ENCODE data around the gene PRICKLE2. TPM values are rescaled to one million over a fixed set of nuclear protein-coding genes. Genes with fewer than 3 reads are reported as not detected.

The PRICKLE2 gene
- total RNA-seq, 4 donors from 2014 or later = 3.4 to 29.2 (median 12.6) TPM

- Histone ChIP-seq H3K9me3 (no peaks in the 10 kb centered on the region), H3K36me3 (no peaks in the 10 kb centered on the region), H3K27me3 (no peaks in the 10 kb centered on the region), H3K27ac (no peak overlapping the region), H3K4me3 (no peak overlapping the region), H3K4me1 (no peaks in the 10 kb centered on the region)
- 30 to 32% methylated on average over 3 of the region's 3 CpGs for WGBS, 2 donors
- intact Hi-C loops (cut with DNase I) = no loop called here
- DNase-seq = no peak
- TF ChIP-seq CTCF (IDR thresholded peaks at IDR 0.05) (no peak), POLR2A (IDR thresholded peaks at IDR 0.05) (no peak)
These were observed 168.6 kb downstream of the PRICKLE2 start for GRCh38 chr3:64056606-64057180.

GRCh38 chr3:64055076-64055475, 170.2 kb downstream of the PRICKLE2 start:
- H3K9me3 ChIP-seq = no peaks in the 10 kb centered on the region
- TF ChIP-seq POLR2A (IDR thresholded peaks at IDR 0.05) (no peak), CTCF (IDR thresholded peaks at IDR 0.05) (no peak)
- no peak overlapping the region for H3K4me3 ChIP-seq
- no peaks in the 10 kb centered on the region for H3K36me3 ChIP-seq
- H3K27ac ChIP-seq = no peak overlapping the region
- no peaks in the 10 kb centered on the region for H3K4me1 ChIP-seq
- DNase-seq = no peak
- intact Hi-C loops (cut with DNase I) = no loop called here
- H3K27me3 ChIP-seq = no peaks in the 10 kb centered on the region
- 79 to 85% methylated on average over 2 of the region's 2 CpGs for WGBS, 2 donors

- Histone ChIP-seq H3K27ac (no peak overlapping the region), H3K36me3 (no peaks in the 10 kb centered on the region), H3K27me3 (no peaks in the 10 kb centered on the region), H3K4me1 (no peaks in the 10 kb centered on the region), H3K4me3 (no peak overlapping the region), H3K9me3 (no peaks in the 10 kb centered on the region)
- intact Hi-C loops (cut with DNase I) = no loop called here
- no peak for TF ChIP-seq POLR2A (IDR thresholded peaks at IDR 0.05)
- TF ChIP-seq CTCF (IDR thresholded peaks at IDR 0.05) = no peak
- 69 to 72% methylated on average over 3 of the region's 3 CpGs for WGBS, 2 donors
- no peak for DNase-seq
These were observed 170.8 kb downstream of the PRICKLE2 start for GRCh38 chr3:64054488-64054887.

- DNase-seq = no peak
- Histone ChIP-seq H3K27ac (no peak overlapping the region), H3K9me3 (no peaks in the 10 kb centered on the region), H3K27me3 (no peaks in the 10 kb centered on the region), H3K4me1 (no peaks in the 10 kb centered on the region), H3K4me3 (no peak overlapping the region), H3K36me3 (no peaks in the 10 kb centered on the region)
- 78 to 80% methylated on average over 2 to 3 of the region's 3 CpGs for WGBS, 2 donors
- intact Hi-C loops (cut with DNase I) = no loop called here
- no peak for TF ChIP-seq POLR2A (IDR thresholded peaks at IDR 0.05)
These were observed 171.7 kb downstream of the PRICKLE2 start for GRCh38 chr3:64053581-64053980.

- no peak overlapping the region for H3K4me3 ChIP-seq
- no peaks in the 10 kb centered on the region for H3K4me1 ChIP-seq
- H3K27me3 ChIP-seq = no peaks in the 10 kb centered on the region
- intact Hi-C loops (cut with DNase I) = no loop called here
- H3K9me3 ChIP-seq = no peaks in the 10 kb centered on the region
- no peak for DNase-seq
- TF ChIP-seq POLR2A (IDR thresholded peaks at IDR 0.05) (no peak), CTCF (IDR thresholded peaks at IDR 0.05) (no peak)
- H3K36me3 ChIP-seq = no peaks in the 10 kb centered on the region
- no peak overlapping the region for H3K27ac ChIP-seq
These were observed 172.1 kb downstream of the PRICKLE2 start for GRCh38 chr3:64053117-64053516.

- TF ChIP-seq POLR2A (IDR thresholded peaks at IDR 0.05) (no peak), CTCF (IDR thresholded peaks at IDR 0.05) (no peak)
- Histone ChIP-seq H3K4me1 (no peaks in the 10 kb centered on the region), H3K4me3 (no peak overlapping the region), H3K36me3 (no peaks in the 10 kb centered on the region), H3K27me3 (no peaks in the 10 kb centered on the region), H3K9me3 (no peaks in the 10 kb centered on the region), H3K27ac (no peak overlapping the region)
- WGBS, 2 donors = 74 to 76% methylated on average over 4 of the region's 4 CpGs
- DNase-seq = no peak
- intact Hi-C loops (cut with DNase I) = no loop called here
These were observed 175.4 kb downstream of the PRICKLE2 start for GRCh38 chr3:64049832-64050231.
